LNCAP (cell line): ENCODE measurements around the gene NEDD4L.

Source experiments
- TF ChIP-seq, protein P1 (sequence below): fragments of 450-650 bp; IDR thresholded peaks from 2 replicates; pipeline ENCODE4 v1.5.1; 2017; ENCODE audit warnings: mild to moderate bottlenecking

NEDD4L gene

DNA sequence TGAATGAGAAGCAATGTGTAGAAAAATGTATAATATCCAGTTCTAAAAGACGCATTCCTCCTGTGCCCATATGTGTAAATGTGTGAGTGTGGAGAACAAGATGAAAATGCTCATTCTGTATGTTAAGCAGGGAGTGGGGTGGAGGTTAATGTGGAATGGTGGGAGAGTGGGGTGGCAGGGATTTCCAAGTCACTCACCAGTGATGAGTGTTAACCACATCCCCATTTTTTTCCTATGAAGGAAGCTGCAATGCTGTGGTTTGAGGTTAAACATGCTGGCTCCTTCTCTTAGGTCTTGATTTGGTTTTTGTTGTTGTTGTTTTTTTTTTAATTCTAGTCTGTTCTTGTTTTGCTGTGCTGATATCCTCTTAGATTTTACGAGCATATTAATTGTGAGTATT lies 169.4 kb downstream of the NEDD4L start:
- TF ChIP-seq, protein P1, sequence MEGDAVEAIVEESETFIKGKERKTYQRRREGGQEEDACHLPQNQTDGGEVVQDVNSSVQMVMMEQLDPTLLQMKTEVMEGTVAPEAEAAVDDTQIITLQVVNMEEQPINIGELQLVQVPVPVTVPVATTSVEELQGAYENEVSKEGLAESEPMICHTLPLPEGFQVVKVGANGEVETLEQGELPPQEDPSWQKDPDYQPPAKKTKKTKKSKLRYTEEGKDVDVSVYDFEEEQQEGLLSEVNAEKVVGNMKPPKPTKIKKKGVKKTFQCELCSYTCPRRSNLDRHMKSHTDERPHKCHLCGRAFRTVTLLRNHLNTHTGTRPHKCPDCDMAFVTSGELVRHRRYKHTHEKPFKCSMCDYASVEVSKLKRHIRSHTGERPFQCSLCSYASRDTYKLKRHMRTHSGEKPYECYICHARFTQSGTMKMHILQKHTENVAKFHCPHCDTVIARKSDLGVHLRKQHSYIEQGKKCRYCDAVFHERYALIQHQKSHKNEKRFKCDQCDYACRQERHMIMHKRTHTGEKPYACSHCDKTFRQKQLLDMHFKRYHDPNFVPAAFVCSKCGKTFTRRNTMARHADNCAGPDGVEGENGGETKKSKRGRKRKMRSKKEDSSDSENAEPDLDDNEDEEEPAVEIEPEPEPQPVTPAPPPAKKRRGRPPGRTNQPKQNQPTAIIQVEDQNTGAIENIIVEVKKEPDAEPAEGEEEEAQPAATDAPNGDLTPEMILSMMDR: no peak

DNA sequence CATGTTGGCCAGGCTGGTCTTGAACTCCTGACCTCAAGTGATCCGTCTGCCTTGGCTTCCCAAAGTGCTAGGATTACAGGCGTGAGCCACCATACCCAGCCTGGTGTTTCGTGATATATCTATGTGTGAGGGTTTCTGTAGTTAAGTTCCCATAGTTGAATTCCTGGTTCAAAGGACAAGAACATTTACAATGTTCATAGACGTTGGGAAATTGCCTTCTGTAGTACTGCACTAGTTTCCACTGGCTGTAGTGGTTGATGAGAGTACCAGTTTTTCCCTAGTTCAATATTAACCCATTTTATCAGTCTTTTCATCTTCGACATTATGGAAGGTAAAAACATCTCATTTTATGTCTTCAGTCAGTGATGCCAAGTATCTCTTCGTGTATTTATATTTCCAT lies 171.0 kb downstream of the NEDD4L start:
- TF ChIP-seq, protein P1: no peak

DNA sequence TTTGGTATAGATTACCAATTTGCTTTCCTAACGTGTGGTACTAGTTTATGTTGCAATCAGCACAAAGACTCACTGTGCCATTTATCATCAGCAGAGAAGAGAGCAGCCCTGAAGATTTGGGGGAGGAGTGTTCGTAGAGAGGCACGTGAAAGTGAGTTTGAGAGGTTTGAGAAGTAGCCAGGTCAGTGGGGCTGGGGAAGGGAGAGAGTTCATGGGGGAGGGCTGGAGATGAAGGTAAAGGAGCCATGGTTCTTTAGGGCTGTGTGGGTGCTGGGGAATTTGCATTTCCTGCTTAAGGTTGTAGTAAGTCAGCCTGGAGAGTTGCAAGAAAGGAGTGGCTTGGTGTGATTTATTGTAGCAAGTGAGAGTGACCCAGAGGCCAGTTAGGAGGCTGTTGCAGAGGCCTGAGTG lies 172.1 kb downstream of the NEDD4L start:
- TF ChIP-seq, protein P1: no peak

DNA sequence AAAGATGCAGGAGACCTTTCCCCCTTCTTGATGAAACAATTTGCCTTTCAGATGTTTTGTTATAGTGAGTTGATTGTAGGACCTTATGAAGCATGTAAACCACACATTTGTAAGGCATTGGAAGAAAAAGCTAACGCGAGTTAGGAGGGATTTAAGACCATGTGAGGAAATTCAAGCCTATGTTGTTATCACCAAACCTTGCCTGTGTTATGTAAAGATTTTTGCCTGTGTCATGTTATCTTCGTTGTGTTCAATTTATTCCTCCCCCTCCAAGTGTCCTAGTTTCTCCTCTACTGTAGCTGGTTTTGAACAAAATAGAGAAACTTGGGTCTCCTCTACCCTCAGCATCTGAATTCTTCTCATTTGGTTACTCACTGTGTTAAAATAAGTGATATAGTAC lies 173.0 kb downstream of the NEDD4L start:
- TF ChIP-seq, protein P1: no peak

DNA sequence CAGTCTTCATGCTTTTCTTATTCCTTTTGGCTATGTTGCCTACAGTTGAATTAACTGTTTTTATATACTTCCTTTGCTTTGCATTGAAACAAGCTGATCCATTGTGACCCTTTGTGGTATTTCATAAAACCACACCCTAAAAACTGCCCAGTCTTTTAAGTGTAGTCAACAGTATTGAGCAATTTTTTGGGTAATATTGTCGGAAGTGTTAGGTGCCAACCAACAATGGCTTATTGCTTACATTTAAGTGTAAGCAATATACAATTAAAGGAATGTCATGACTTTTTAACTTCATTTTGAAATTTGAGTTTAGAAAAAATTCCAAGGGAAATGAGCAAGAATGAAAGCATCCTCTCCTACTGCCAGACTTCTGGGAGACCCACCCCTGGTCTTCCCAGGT lies 174.1 kb downstream of the NEDD4L start:
- TF ChIP-seq, protein P1: no peak

DNA sequence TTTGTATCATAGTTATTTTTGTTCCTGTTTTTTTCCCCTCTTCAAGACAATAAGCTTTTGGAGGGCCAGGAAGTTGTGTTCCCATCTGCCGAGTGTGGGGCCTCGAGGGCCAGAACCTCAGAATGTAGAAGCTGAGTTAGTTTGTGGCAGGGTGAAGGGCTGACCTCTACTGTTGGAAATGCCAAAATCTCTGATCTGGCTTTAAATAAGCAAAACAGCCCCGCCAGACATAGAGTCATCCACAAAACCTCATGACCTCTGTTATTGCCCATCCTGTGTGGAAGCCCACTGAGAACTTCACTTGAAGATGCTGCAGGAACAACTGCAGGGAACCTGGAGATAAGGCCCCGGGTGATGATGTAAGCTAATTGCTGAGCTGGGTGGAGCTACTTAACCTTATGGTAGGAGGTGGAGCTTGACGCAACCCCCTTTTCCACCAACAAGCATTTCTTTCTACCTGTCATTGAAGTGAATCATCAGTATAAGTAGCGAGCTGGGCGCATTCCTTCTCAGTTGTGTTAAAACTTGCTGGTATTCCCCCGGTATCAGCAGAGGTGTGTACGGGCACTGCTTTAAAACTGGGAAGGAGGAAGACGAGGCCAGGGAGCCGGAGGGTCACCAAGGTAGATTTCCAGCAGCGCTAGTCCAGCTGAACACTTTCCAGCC lies 177.2 kb downstream of the NEDD4L start:
- TF ChIP-seq, protein P1: no peak

DNA sequence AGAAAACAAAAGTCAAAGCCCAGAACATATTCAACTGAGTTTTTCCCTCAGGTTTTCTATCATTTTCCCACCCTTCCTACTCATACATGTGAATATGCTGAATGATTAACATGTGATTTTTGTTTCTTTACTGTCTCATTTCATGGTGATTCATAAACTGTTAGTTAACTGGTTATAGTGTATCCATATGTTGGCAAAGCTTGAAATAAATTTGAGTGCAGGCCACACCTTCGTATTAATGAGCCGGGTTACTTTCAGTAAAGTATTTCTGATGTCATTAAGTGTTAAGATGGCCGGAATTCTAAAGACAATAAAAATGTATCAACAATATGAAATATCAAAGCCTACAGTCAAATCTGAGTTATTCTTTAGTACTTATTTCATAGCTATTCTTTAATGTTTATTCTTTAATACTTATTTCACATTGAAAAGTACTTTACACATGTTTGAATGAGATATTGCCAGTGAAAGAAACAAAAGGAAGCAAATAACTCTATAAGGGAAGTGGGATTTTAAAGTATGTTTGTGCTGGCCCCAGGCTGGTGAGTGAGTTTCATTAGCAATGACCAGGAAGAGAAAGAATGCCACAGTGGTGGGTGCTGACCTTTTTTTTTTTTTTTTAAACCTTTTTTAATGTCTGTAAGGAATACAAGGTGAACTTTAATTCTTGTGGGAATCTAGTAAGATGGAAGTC lies 178.6 kb downstream of the NEDD4L start:
- TF ChIP-seq, protein P1: no peak
